GM18502 (cell line): ENCODE measurements around the gene CYB5R4.

Source experiments
- ATAC-seq: cut with Tn5 transposase; IDR thresholded peaks from one replicate; pipeline ENCODE4 v1.9.1; 2021; ENCODE audit warnings: mild to moderate bottlenecking; ENCODE audit not compliant: unreplicated experiment, poor library complexity

CYB5R4 gene

GRCh38 chr6:83859410-83860358 is at the start of gene CYB5R4:
Gene CYB5R4 (plus strand): TSS chr6:83859689. CDS start chr6:83859783, 94 bp downstream.
- ATAC-seq: peak; percentile 99

GRCh38 chr6:83812595-83812994 is 46.9 kb upstream of the CYB5R4 start:
- no peak for ATAC-seq

- ATAC-seq: no peak
Observed at GRCh38 chr6:83815631-83816272, 43.7 kb upstream of the CYB5R4 start.

GRCh38 chr6:83822629-83823169 is 36.8 kb upstream of the CYB5R4 start:
- no peak for ATAC-seq

- ATAC-seq: no peak
Observed at GRCh38 chr6:83824388-83824801, 35.1 kb upstream of the CYB5R4 start.

GRCh38 chr6:83824831-83825230 is 34.7 kb upstream of the CYB5R4 start:
- ATAC-seq: no peak

GRCh38 chr6:83827050-83827449 is 32.4 kb upstream of the CYB5R4 start:
- no peak for ATAC-seq

GRCh38 chr6:83838727-83839126 is 20.8 kb upstream of the CYB5R4 start:
- ATAC-seq: no peak

GRCh38 chr6:83844170-83844569 is 15.3 kb upstream of the CYB5R4 start:
- ATAC-seq: no peak

GRCh38 chr6:83846291-83846690 is 13.2 kb upstream of the CYB5R4 start:
- ATAC-seq: no peak

- peak; percentile 96 for ATAC-seq
Observed at GRCh38 chr6:83847179-83847578, 12.3 kb upstream of the CYB5R4 start.

- ATAC-seq: no peak
Observed at GRCh38 chr6:83849127-83849526, 10.4 kb upstream of the CYB5R4 start.

GRCh38 chr6:83849610-83850009 is 9.9 kb upstream of the CYB5R4 start:
- no peak for ATAC-seq

- ATAC-seq: no peak
Observed at GRCh38 chr6:83852528-83853177, 6.8 kb upstream of the CYB5R4 start.

- ATAC-seq: peak; percentile 72
Observed at GRCh38 chr6:83853178-83854000, 6.1 kb upstream of the CYB5R4 start, which contains the start of gene RIPPLY2. Gene RIPPLY2 (plus strand): TSS chr6:83853360. CDS start chr6:83853417, 57 bp downstream.

- ATAC-seq: peak; percentile 8
Observed at GRCh38 chr6:83854001-83854501, 5.4 kb upstream of the CYB5R4 start.

GRCh38 chr6:83854766-83855165 is 4.7 kb upstream of the CYB5R4 start:
- no peak for ATAC-seq

GRCh38 chr6:83860359-83860755 is 868 bp downstream of the CYB5R4 start:
- ATAC-seq: peak; percentile 2

- no peak for ATAC-seq
Observed at GRCh38 chr6:83860782-83861495, 1.4 kb downstream of the CYB5R4 start.
